IPS-15b (cell line): ENCODE data around the gene RPRD1B.

Experiments used
- H3K27me3 ChIP-seq: one replicate; pipeline ENCODE4 v1.6.1; 2013; ENCODE audit warnings: low read length; ENCODE audit not compliant: control insufficient read depth, insufficient read depth
- H3K36me3 ChIP-seq: one replicate; pipeline ENCODE4 v1.6.1; 2013; ENCODE audit warnings: low read length; ENCODE audit not compliant: control insufficient read depth, insufficient read depth
- H3K4me1 ChIP-seq: one replicate; pipeline ENCODE4 v1.6.1; 2013; ENCODE audit warnings: mild to moderate bottlenecking, low read length; ENCODE audit not compliant: control insufficient read depth, insufficient read depth
- H3K4me3 ChIP-seq: one replicate; pipeline ENCODE4 v1.5.1; 2013; ENCODE audit warnings: low read depth, low read length
- H3K9ac ChIP-seq: one replicate; pipeline ENCODE4 v1.6.1; 2013; ENCODE audit warnings: low read depth, mild to moderate bottlenecking, low read length
- H3K9me3 ChIP-seq: one replicate; pipeline ENCODE4 v1.6.1; 2013; ENCODE audit warnings: mild to moderate bottlenecking, low read length; ENCODE audit not compliant: control insufficient read depth, insufficient read depth

Gene RPRD1B

DNA sequence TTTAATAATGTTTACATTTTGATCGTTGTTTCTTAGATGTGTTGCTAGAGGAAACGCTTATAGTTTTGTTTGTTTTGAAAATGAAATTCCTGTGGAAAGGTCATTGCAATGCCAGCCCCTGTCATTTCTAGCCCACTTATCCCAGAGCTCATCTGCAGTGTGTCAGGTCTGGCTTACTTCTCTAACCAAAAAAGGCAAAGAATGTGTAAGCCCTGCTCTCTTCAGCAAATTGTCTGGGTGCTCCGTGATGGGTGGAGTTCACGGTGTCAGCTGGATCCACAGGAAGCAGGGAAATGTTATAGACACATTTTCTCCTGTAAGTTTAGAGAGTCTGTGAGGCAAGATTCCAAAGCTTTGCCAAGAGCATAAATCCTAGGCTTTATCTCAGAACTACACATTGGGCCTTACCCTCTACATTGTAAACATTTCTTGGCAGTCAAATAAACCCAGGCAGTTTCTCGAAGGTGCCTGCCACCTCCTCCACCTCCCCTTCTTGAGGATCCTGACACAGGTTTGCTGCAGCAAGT, 50.9 kb downstream of the RPRD1B start:
- Histone ChIP-seq H3K9me3 (no peaks in the 10 kb centered on the region), H3K4me1 (no peaks in the 10 kb centered on the region), H3K36me3 (peaks cover 18% of the 10 kb centered on the region), H3K9ac (no peak overlapping the region), H3K27me3 (no peaks in the 10 kb centered on the region), H3K4me3 (no peak overlapping the region)

DNA sequence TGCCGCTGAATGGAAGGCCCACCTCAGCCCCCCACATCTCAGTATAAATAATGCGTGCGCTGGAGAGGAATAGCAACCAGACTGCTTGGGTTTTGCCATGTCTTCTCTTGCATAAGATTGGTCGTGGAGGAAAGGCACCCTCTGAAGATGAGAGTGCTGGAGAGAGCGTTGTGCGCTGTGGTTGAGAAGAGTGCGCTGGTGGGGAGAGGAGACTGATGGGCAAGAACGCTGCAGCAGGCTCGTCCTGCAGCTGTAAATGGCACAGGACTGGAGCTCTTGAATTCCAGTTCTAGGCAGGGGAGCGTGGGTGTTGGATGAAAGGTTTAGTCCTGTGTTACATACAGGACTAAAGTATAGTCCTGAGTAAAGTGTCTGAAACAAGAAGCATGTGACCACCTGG, 51.5 kb downstream of the RPRD1B start:
- H3K36me3 ChIP-seq = peaks cover 21% of the 10 kb centered on the region
- H3K4me3 ChIP-seq = no peak overlapping the region
- no peak overlapping the region for H3K9ac ChIP-seq
- no peaks in the 10 kb centered on the region for H3K27me3 ChIP-seq
- H3K9me3 ChIP-seq = no peaks in the 10 kb centered on the region
- H3K4me1 ChIP-seq = no peaks in the 10 kb centered on the region

DNA sequence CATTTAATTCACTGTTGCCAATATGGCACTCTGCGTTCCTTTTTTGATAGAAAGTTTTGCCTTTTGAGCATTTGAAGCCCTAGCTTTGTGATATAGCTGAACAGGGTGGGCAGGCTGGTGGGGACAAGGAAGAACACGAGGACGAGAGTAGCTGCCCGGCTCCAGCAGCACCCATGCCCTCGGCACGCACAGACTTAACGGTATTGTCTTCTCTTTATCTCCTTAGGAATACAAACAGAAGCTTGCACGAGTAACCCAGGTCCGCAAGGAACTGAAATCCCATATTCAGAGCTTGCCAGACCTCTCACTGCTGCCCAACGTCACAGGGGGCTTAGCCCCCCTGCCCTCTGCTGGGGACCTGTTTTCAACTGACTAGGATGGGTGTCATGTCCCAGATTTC, 56.0 kb downstream of the RPRD1B start:
- Histone ChIP-seq H3K27me3 (no peaks in the 10 kb centered on the region), H3K9me3 (no peaks in the 10 kb centered on the region), H3K36me3 (peaks cover 34% of the 10 kb centered on the region), H3K9ac (no peak overlapping the region), H3K4me3 (no peak overlapping the region), H3K4me1 (no peaks in the 10 kb centered on the region)

DNA sequence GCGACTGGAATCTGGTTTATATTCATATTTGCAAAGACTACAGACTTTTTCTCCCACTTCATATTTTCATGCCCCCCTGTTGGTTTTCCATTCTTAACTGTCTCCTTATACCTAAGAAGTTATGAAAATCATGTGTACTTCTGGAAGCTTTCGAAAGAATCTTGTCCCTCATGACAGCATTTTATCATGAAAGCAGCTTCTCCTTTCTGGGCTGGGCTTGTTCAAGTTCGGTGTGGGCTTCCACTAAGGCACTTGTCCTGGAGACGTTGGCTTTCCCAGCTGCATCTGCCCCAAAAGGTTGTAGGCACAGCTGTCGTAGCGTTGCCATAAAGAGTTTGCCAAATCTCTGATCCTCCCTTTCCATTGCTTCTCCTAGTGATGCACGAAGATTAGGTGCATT, 56.5 kb downstream of the RPRD1B start:
- Histone ChIP-seq H3K9ac (no peak overlapping the region), H3K4me3 (no peak overlapping the region), H3K27me3 (no peaks in the 10 kb centered on the region), H3K36me3 (peaks cover 34% of the 10 kb centered on the region), H3K9me3 (no peaks in the 10 kb centered on the region), H3K4me1 (no peaks in the 10 kb centered on the region)

DNA sequence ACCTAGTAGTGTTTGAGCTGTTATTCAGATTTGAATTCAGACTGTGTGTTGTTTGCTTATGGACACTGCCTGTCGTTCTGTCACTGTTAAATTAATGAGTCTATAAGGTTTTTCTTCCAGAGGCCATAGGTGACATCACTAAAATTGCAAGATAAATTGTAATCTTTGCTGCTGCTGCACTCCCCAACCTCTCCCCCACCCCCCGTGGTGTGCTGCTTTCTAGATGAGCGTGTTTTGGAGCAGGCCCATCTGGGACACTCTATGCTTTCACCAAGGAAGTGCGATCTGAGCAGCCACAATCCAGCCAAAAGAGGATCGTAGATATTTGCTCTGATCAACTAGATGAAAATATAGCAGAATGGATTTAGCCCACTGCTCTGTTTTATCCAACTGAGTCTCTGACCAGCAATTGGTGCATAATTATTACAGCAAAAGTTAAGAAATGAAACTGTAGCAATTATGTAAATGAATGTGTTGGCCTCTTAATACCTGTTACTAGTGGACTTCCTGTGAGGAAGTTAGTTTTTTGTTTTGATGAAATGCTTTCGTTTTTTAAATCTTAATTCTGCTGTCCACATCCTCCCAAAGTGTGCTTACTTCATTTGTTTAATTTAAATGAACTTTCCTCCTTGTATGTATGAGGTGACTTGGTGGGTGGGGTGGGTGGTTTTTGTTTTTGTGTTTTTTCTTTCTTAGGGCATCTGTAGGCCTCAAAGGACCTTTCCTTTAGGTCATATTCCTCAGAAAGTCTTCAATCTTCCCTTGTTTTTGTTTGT, 58.1 kb downstream of the RPRD1B start:
- H3K9ac ChIP-seq = no peak overlapping the region
- H3K4me3 ChIP-seq = no peak overlapping the region
- H3K9me3 ChIP-seq = no peaks in the 10 kb centered on the region
- H3K36me3 ChIP-seq = peaks cover 32% of the 10 kb centered on the region
- no peaks in the 10 kb centered on the region for H3K27me3 ChIP-seq
- no peaks in the 10 kb centered on the region for H3K4me1 ChIP-seq

DNA sequence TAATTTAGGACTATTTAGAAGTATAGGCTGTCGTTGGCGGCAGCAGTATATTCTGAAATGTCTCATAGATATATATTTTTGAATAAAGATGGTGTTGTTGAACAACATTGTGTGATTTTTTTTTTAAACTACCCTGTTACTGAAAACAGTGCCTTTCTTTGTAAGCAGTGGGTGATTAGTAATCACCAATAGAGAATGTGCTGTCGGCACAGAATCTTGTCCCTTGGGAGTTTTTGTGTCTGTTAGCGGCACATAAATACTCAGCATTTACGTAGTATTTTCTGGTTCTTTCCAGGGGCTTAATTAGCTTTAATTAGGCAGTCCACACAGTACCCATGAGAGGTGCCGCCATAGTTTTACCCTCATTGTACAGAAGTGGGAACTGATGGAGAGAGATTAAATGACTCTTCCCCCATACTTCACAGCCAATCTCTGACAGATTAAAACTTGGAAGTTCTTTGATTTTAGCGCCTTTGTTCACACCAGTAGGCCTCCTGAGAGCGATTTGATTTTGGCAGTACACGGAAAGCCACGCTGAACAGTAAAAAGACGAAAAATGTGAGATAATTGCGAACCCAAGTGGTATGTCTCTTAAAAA, 58.8 kb downstream of the RPRD1B start:
- no peak overlapping the region for H3K4me3 ChIP-seq

DNA sequence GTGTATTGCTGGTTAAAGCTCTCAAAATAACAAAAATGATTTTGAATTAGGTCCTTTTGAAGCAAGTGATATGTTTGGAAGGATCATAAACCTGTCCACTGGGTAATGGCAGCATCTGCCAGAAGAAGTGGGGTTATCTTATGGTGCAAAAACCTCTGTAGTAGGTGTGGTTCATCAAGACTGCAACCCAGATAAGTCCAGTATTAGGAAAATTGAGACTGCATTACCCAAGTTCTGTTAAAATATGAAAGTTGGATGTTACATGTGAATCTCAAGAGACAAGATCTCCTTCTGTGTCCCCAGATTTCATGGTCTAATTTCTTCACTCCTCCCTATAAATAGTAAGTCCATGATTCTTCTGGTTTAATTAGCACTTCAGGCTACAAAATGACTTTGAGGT, 59.4 kb downstream of the RPRD1B start:
- Histone ChIP-seq H3K4me1 (no peaks in the 10 kb centered on the region), H3K36me3 (peaks cover 29% of the 10 kb centered on the region), H3K27me3 (no peaks in the 10 kb centered on the region), H3K9ac (no peak overlapping the region), H3K9me3 (no peaks in the 10 kb centered on the region), H3K4me3 (no peak overlapping the region)

More for the DNA sequence above, 58.8 kb downstream of the RPRD1B start:
- Histone ChIP-seq H3K36me3 (peaks cover 32% of the 10 kb centered on the region), H3K27me3 (no peaks in the 10 kb centered on the region), H3K9ac (no peak overlapping the region), H3K4me1 (no peaks in the 10 kb centered on the region), H3K9me3 (no peaks in the 10 kb centered on the region)

DNA sequence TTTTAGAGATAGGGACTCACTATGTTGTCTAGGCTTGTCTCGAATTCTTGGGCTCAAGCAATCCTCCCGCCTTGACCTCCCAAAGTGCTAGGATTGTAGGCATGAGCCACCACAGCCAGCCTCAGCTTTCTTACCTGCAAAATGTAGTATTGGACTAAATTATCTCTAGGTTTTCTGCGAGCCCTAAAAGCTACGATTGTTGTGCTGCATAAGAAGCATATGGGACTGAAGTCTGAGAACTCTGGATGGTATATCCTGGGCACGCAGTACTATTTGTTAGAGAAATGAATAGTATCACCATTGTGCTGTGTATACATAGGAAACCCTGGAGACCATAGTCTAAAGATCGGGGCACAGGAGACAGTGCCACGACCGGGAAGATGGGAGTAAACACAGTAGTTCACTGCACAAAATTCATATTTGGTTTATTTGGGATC, 60.1 kb downstream of the RPRD1B start:
- no peaks in the 10 kb centered on the region for H3K27me3 ChIP-seq
- no peak overlapping the region for H3K9ac ChIP-seq
- H3K9me3 ChIP-seq = no peaks in the 10 kb centered on the region
- no peaks in the 10 kb centered on the region for H3K4me1 ChIP-seq
- peaks cover 23% of the 10 kb centered on the region for H3K36me3 ChIP-seq
- no peak overlapping the region for H3K4me3 ChIP-seq

DNA sequence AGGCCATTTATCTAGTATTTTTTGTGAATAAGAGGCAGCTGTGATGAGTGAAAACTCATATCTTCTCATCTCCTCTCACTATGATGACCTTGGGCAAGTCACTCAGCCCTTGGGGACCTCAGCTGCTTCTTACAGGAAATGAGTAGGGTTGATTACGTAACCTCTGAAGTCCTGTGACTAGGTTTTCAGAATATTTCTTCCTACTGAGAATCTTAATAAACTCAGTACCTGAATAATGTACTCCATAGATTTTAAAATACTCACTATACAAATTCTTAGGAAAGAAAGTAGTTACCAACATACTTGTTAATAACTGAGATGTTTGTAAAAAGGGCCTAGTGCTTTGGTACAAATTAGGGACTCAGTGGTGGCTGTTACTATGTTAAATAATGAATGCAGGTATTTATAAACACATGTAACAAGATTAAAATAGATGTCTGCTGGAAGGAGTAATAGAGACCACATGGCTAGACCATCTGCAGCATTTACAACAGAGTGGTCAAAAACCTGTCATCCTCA, 60.9 kb downstream of the RPRD1B start:
- Histone ChIP-seq H3K9me3 (no peaks in the 10 kb centered on the region), H3K4me3 (no peak overlapping the region), H3K4me1 (no peaks in the 10 kb centered on the region), H3K36me3 (peaks cover 17% of the 10 kb centered on the region), H3K9ac (no peak overlapping the region), H3K27me3 (no peaks in the 10 kb centered on the region)

DNA sequence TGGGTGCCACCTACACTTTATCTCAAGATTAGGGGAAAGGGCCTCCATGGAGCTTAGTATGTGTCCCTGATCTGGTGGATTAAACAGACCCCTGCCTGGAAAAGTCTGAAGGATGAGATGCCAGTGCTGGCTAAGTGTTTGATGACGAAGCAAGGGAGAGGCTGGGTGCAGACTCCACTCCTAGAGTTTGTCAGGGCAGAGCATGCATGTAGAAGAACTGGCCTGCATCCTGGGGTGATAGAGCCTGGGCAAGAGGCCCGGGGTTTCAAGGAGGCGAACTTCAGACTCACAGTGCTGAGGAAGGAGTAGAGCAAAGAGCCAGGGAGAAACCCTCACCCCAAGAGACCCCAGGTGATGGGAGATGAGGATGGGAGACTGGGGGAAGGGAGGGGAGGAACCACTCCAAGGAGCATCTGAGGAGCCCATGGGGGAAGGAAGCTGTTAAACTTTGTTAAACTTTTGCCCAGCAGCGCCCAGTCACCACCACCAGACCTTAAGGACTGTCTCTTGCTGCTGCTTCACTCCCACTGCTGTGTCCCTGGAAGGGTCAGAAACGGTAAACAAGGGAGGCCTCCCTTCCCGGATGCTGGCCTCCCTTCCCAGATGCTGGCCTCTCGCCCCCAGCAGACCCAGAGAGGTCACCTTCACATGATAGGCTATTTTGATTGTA, 61.6 kb downstream of the RPRD1B start:
- Histone ChIP-seq H3K4me3 (no peak overlapping the region), H3K27me3 (no peaks in the 10 kb centered on the region), H3K4me1 (no peaks in the 10 kb centered on the region), H3K9ac (no peak overlapping the region), H3K9me3 (no peaks in the 10 kb centered on the region), H3K36me3 (peaks cover 12% of the 10 kb centered on the region)

DNA sequence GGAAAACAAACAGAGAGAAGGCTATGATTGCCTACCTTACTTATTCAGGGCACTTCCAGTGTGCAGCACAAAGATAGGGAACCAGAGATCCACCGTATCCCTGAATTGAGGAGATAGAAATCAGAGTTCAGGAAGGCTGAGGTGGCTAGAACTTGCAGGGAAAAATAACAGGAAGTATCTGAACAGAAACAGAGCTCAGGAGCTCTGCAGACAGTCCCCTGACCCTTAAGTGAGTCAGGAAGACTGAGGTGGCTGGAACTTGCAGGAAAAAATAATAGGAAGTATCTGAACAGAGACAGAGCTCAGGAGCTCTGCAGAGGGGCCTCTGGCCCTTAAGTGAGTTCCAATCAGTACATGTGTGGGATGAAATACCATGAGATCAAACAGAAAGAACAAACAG, 65.4 kb downstream of the RPRD1B start:
- no peaks in the 10 kb centered on the region for H3K4me1 ChIP-seq

More for the DNA sequence above, 65.4 kb downstream of the RPRD1B start:
- Histone ChIP-seq H3K9me3 (no peaks in the 10 kb centered on the region), H3K36me3 (no peaks in the 10 kb centered on the region), H3K27me3 (no peaks in the 10 kb centered on the region), H3K4me3 (no peak overlapping the region), H3K9ac (no peak overlapping the region)
